ENCODE data around the gene FYN. TPM values are rescaled to one million over a fixed set of nuclear protein-coding genes. Genes with fewer than 3 reads are reported as not detected.

FYN gene
- total and polyA plus RNA-seq, 9 of the 15 experiments (the other 6 are each of a cell fraction or from before 2014, with no cell fraction given), result 2.9 to 22.1 (median 11.4) TPM

DNA sequence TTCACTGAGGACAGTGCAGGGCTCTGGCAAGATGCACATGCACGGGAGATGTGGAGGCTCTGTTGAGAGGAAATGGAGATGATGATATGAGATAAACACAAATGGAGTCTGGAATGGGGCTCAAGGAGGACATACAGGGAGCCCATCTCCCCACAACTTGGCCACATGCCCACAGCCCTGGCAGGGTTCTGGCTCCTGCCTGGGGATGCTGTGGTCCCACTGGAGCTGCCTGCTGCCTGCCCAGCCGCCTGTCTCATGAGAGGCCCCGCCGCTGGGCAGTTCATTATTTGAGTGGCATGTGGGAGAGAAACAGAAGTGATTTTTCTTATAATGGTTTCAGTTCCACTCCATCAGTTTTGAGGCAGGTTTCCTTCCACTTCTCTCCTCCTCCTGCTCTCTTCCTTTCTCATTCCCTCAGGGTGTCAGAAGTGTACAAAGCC, 134.0 kb downstream of the FYN start (continued):
- TF ChIP-seq, protein P1, sequence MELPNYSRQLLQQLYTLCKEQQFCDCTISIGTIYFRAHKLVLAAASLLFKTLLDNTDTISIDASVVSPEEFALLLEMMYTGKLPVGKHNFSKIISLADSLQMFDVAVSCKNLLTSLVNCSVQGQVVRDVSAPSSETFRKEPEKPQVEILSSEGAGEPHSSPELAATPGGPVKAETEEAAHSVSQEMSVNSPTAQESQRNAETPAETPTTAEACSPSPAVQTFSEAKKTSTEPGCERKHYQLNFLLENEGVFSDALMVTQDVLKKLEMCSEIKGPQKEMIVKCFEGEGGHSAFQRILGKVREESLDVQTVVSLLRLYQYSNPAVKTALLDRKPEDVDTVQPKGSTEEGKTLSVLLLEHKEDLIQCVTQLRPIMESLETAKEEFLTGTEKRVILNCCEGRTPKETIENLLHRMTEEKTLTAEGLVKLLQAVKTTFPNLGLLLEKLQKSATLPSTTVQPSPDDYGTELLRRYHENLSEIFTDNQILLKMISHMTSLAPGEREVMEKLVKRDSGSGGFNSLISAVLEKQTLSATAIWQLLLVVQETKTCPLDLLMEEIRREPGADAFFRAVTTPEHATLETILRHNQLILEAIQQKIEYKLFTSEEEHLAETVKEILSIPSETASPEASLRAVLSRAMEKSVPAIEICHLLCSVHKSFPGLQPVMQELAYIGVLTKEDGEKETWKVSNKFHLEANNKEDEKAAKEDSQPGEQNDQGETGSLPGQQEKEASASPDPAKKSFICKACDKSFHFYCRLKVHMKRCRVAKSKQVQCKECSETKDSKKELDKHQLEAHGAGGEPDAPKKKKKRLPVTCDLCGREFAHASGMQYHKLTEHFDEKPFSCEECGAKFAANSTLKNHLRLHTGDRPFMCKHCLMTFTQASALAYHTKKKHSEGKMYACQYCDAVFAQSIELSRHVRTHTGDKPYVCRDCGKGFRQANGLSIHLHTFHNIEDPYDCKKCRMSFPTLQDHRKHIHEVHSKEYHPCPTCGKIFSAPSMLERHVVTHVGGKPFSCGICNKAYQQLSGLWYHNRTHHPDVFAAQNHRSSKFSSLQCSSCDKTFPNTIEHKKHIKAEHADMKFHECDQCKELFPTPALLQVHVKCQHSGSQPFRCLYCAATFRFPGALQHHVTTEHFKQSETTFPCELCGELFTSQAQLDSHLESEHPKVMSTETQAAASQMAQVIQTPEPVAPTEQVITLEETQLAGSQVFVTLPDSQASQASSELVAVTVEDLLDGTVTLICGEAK (IDR thresholded peaks at IDR 0.05), result no peak
- TF ChIP-seq, protein P1 (CRISPR knock-in tag; IDR thresholded peaks at IDR 0.05), result no peak
- TF ChIP-seq KDM2B (CRISPR knock-in tag; IDR thresholded peaks at IDR 0.05) (no peak), PHB (CRISPR knock-in tag; IDR thresholded peaks at IDR 0.05) (no peak), ZNF785 (CRISPR knock-in tag; IDR thresholded peaks at IDR 0.05) (no peak), ZNF79 (CRISPR knock-in tag; IDR thresholded peaks at IDR 0.05; ENCODE audit: low read depth) (no peak), RBM39 (optimal IDR thresholded peaks at IDR 0.05; ENCODE audit: low read depth, low read length) (no peak)
- TF ChIP-seq, protein P2, sequence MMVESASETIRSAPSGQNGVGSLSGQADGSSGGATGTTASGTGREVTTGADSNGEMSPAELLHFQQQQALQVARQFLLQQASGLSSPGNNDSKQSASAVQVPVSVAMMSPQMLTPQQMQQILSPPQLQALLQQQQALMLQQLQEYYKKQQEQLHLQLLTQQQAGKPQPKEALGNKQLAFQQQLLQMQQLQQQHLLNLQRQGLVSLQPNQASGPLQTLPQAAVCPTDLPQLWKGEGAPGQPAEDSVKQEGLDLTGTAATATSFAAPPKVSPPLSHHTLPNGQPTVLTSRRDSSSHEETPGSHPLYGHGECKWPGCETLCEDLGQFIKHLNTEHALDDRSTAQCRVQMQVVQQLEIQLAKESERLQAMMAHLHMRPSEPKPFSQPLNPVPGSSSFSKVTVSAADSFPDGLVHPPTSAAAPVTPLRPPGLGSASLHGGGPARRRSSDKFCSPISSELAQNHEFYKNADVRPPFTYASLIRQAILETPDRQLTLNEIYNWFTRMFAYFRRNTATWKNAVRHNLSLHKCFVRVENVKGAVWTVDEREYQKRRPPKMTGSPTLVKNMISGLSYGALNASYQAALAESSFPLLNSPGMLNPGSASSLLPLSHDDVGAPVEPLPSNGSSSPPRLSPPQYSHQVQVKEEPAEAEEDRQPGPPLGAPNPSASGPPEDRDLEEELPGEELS (CRISPR knock-in tag; IDR thresholded peaks at IDR 0.05; ENCODE audit: borderline replicate concordance), result no peak
- TF ChIP-seq, protein P3, sequence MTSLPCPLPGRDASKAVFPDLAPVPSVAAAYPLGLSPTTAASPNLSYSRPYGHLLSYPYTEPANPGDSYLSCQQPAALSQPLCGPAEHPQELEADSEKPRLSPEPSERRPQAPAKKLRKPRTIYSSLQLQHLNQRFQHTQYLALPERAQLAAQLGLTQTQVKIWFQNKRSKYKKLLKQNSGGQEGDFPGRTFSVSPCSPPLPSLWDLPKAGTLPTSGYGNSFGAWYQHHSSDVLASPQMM (CRISPR knock-in tag; IDR thresholded peaks at IDR 0.05), result no peak

Data from K562 (cell line).